EH (cell line): Measurements from ENCODE around the gene LOXL4.

ENCODE experiments used
- DNase-seq: peaks from one replicate; pipeline ENCODE4 v3.0.0-alpha.2; 2015; ENCODE audit warnings: low read depth

Gene LOXL4

DNA sequence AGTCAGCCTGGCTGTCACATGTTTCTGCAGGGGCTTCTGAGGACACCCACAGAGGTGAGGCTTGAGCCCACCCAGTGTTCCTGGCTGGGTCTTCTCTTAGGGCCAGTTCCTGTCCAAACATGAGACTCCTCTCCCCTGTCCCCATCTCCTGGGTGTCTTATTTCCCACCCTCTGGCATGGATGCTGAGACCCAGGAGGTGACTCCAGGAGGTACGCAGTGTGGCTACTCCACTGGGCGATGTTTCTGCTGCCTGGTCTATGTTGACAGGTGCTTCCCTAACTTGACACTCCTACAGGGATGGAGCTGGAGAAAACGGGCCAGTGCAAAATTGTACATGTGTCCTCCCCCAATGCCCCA, 26.3 kb upstream of the LOXL4 start:
- DNase-seq, result no peak

DNA sequence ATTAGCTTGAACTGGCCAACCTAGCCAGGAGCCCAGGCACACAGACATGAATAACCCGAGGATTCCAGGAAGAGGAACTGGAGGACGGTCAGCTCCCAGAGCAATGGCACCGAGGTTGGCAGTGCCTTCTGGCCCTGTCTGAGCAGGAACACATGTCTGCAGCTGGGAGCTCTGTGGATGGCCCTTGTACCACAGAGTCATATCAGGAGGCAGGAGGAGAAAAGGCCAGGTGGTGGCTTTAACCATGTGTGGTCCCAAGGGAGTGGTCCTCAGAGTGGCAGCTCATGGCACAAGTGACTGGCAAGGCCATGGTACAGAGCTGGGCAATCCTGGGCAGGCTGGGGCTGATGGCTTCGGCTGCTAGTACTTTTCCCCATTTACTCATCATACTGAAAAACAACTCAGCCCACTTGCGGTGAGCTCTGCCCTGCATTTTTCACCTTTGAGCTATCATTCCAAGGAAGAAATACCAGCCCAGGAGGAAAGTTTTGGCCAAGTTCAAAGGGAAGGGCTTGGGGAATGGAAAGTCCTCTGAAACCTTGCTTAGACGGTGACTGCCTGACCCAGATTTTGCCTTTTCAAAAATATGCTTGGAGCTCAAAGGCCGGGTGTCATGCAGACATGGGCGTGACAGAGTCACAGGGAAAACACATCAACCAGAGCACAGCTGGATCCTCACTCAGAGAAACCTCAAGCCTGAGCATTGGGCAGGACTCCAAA, 25.7 kb upstream of the LOXL4 start:
- peak; percentile 41 for DNase-seq

DNA sequence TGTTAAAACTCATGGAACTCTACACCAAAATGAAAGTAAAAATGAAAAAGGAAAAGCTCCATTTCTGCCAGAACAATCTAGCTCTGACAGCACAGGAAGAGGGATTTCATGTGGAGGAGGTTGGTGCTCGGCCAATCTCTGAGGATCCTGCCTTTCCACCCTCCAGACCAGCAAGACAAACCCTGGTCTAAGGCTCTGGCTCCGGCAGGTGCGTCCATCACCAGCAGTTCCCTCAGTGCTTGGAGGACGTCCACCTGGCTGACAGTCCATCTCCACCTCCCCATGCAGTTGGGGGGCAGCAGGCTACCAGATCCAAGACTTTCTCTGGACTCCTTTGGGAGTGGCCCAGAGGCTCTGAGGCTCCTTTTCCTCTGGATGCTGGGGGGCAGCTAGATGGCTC, 25.0 kb upstream of the LOXL4 start:
- no peak for DNase-seq

- DNase-seq, result no peak
Observed at GRCh38 chr10:98289802-98290209, 21.8 kb upstream of the LOXL4 start.

DNA sequence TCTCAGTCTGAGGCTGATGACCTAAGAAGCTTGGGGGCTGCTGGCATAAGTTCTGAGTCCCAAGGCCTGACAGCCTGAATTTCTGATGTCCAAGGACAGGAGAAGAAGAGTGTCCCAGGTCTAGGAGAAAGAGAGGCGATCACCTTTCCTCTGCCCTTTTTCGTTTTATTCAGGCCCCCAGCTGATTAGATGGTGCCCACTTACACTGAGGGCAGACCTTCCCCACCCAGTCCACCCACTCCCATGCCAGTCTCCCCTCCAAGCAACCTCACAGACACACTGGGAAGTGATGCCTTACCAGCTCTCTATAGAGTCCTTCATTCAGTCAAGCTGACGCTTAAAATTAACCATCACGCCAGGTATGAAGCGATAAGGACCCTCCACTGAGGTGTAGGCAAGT, 19.3 kb upstream of the LOXL4 start:
- DNase-seq, result no peak

GRCh38 chr10:98286419-98286818, 18.4 kb upstream of the LOXL4 start:
- no peak for DNase-seq

GRCh38 chr10:98285416-98285815, 17.4 kb upstream of the LOXL4 start:
- DNase-seq, result no peak

- no peak for DNase-seq
Observed at GRCh38 chr10:98276311-98276710, 8.3 kb upstream of the LOXL4 start.

GRCh38 chr10:98274562-98274961, 6.6 kb upstream of the LOXL4 start:
- DNase-seq, result no peak

GRCh38 chr10:98273057-98273850, 5.3 kb upstream of the LOXL4 start:
- peak; percentile 40 for DNase-seq

- no peak for DNase-seq
Observed at GRCh38 chr10:98272656-98273055, 4.7 kb upstream of the LOXL4 start.

DNA sequence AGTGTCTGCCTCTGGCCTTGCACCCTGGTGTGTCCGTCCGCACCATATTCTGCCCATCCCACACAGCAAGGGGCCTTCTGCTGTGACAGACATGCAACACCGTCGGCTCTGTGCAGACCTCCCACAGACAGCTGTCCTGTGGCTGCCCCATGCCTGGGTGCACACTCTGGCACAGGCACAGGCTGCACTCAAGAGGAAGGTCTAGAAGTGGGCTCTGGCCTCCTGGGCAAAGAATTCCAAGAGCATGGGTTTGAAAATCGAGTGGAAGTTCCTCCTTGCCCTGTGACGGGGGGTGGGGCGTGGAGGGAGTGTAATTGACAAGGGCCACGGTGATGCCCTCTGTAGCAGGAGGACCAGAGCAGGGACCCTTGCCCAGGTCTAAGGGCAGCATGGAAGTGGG, 4.3 kb upstream of the LOXL4 start:
- no peak for DNase-seq

GRCh38 chr10:98270786-98271185, 2.8 kb upstream of the LOXL4 start:
- DNase-seq, result no peak

DNA sequence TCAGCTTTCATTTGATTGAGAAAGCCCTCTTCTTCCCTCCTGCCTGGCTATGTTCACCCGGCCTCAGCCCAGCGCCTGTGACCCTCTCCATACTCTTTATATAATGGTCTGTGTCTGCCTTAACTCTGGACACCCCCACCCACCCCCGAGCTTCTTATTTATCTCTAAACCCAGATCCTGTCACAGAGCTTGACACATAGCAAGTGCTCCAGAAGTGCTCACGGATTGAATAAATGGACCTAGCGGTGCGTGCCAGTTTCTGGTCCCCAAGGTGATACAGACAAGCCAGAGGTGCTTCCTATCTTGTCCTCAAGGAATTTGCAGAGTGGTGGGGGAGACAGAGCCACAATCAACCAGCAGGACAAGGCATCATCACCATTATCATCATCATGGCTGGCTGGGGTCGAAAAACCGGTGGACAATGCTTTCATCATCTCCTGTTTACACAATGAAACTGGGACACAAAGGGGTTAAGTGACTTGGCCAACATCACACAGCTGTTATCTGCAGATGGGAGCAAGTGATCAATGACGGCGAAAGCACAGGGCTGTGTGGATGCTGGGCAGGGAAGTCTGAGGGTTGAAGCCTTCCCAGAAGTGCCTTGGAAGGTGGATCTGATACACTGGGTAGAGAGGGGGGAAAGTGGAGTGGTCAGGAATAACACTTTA, 2.2 kb upstream of the LOXL4 start:
- DNase-seq, result no peak

GRCh38 chr10:98269435-98269912, 1.5 kb upstream of the LOXL4 start:
- peak; percentile 91 for DNase-seq

GRCh38 chr10:98268694-98269431, 869 bp upstream of the LOXL4 start:
- peak; percentile 36 for DNase-seq

DNA sequence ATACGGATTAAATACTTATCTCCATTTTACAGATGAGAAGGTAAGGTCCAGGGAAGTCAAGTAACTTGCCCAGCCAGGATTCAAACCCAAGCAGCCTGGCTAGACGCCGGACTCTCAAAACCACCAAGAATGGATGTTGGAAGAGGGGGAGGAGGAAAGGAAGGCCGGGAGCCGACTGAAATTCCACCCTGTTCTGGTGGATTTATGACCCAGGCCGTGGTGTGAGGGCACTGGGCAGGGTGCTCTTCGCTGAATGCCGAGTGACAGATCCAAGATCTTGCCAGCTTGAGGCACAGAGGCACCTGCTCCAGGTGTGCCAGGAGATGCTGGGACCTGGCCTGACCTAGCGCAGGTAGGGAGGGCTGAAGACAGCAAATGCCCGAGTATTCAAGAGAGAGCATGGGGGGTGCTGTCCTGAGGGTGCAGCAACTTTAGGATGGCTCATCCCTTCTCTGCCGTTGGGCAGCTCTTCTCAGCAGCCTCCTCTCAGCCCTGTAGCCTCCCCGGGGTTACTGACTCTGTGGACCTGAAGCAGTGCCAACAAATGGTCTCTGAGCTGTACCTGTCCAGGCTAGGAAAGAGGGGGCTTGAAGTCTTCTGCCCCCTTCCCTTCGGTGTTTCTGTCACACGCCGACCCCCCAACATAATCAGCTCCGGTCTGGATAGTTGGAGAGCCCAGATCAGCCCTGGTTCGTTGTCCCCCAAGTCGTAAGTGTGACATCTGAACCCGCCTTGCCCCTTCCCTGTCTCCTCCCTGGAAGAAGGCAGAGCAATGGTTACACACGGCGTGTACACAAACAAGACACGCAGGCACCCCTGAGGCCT, 713 bp downstream of the LOXL4 start:
- no peak for DNase-seq

DNA sequence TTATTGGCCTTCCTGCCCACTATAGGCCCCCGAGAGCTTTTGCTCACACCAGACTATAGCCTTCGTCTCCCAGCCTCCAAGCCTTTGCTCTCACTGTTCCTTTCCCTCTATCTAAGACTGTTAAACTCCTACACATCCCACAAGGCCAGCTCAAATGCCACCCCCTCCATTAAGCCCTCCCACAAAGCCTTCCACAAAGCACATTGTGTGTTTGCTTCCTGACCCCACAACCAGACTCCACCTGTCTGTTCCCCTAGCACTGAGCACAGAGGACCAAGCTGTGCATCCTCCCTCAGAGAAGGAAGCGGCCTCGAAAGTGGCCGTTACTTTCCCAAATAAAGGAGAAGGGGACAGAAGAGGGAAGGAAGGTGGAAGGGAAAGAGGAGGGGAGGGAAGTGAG, 1.3 kb downstream of the LOXL4 start:
- no peak for DNase-seq

GRCh38 chr10:98265403-98266378, 2.3 kb downstream of the LOXL4 start:
- DNase-seq, result no peak

DNA sequence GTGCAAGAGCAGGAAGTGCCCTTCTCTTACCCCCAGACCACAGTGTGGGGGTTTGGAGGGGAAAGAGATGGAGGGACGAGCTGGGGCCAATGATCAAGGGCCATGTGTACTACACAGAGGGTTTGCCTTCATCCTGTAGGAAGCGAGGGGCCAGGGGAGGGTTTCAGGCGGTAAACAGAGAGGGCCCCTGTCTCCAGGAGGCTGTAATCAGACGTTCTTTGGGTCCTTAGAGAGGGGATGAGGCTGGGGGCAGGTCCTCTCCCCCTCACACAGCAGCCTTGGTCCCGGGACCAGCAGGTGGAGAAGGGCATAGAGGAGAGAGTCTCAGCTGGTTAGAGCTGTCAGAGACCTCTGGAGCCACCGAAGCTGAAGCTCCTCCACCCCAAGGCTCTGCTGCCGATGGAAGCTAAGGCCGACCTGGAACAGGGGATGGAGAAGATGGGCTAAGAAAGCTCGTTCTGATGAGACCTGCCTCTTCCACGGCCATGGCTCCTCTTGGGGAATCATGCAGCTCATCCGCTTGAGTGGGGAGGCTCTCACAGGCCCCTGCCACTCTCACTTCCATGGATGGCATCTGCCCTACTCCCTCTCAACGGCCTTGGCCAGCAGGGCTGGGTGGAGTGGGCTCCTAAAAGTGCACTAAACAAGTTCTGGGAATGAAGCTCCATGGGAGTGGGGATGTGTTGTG, 3.5 kb downstream of the LOXL4 start:
- no peak for DNase-seq
